Ishikawa (cell line): Measurements from ENCODE around the gene ROBO1.

Experiments
- EP300 ChIP-seq: IDR thresholded peaks from 2 replicates; pipeline ENCODE4 v1.6.1; 2012; ENCODE audit warnings: borderline replicate concordance
- FOXM1 ChIP-seq: IDR thresholded peaks from 2 replicates; pipeline ENCODE4 v1.6.1; 2012; ENCODE audit warnings: low read depth, borderline replicate concordance
- TF ChIP-seq, protein P1 (sequence below): IDR thresholded peaks from 2 replicates; pipeline ENCODE4 v1.6.1; 2012; ENCODE audit warnings: low read depth, mild to moderate bottlenecking

DNA sequence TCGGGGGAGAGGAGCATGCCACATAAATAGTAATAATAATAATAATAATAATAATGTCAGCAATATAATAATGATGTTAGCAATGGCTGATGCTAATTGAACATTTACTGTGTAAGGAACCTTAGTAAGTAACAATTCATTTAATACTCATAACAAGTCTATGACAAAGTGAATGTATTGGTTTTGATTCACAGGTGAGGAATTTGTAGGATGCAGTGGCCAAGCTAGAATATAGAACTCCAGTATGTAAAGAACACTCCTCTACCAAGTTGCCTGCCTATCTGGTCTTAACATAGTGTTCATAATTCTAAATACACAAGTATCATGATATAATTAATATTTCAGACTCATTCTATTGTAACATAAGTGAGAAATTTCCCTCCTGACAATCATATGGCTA, 1016.5 kb downstream of the ROBO1 start:
- TF ChIP-seq EP300 (no peak), FOXM1 (no peak)
- TF ChIP-seq, protein P1, sequence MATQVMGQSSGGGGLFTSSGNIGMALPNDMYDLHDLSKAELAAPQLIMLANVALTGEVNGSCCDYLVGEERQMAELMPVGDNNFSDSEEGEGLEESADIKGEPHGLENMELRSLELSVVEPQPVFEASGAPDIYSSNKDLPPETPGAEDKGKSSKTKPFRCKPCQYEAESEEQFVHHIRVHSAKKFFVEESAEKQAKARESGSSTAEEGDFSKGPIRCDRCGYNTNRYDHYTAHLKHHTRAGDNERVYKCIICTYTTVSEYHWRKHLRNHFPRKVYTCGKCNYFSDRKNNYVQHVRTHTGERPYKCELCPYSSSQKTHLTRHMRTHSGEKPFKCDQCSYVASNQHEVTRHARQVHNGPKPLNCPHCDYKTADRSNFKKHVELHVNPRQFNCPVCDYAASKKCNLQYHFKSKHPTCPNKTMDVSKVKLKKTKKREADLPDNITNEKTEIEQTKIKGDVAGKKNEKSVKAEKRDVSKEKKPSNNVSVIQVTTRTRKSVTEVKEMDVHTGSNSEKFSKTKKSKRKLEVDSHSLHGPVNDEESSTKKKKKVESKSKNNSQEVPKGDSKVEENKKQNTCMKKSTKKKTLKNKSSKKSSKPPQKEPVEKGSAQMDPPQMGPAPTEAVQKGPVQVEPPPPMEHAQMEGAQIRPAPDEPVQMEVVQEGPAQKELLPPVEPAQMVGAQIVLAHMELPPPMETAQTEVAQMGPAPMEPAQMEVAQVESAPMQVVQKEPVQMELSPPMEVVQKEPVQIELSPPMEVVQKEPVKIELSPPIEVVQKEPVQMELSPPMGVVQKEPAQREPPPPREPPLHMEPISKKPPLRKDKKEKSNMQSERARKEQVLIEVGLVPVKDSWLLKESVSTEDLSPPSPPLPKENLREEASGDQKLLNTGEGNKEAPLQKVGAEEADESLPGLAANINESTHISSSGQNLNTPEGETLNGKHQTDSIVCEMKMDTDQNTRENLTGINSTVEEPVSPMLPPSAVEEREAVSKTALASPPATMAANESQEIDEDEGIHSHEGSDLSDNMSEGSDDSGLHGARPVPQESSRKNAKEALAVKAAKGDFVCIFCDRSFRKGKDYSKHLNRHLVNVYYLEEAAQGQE = no peak
